Sigmoid colon (tissue), 7 donors: ENCODE measurements around the gene CEP57. TPM values are rescaled to one million over a fixed set of nuclear protein-coding genes. Genes with fewer than 3 reads are reported as not detected.

Experiments used
- DNase-seq: peaks from one replicate; pipeline ENCODE4 v3.0.0-alpha.2; 2019
- H3K27ac ChIP-seq, 4 donors: fragments of 200-600 bp; sonication (generic); one replicate each; pipeline ENCODE4 v1.5.1; 2016 to 2019; ENCODE audit warnings: mild to moderate bottlenecking in 1 of 4
- H3K27me3 ChIP-seq, 3 donors: fragments of 200-600 bp; sonication (generic); one replicate each; pipeline ENCODE4 v1.5.1; 2019; ENCODE audit warnings: mild to moderate bottlenecking in 1 of 3
- H3K36me3 ChIP-seq, 4 donors: fragments of 200-600 bp; sonication (generic); one replicate each; pipeline ENCODE4 v1.5.1; 2016 to 2019
- H3K4me1 ChIP-seq, 4 donors: fragments of 200-600 bp; sonication (generic); one replicate each; pipeline ENCODE4 v1.5.1; 2017 to 2019
- H3K4me3 ChIP-seq, 4 donors: fragments of 200-600 bp; sonication (generic); one replicate each; pipeline ENCODE4 v1.5.1; 2017 to 2019; ENCODE audit warnings: mild to moderate bottlenecking in 2 of 4, moderate library complexity in 1 of 4
- H3K9me3 ChIP-seq, 4 donors: fragments of 200-600 bp in 3 of 4; sonication (generic) in 3 of 4; one replicate each; pipeline versions ENCODE4 v1.5.1 to v1.6.1; 2013 to 2019
- EP300 ChIP-seq, 4 donors: sonication (generic); formaldehyde crosslinking; IDR thresholded peaks; one replicate each; pipeline ENCODE4 v1.6.1; 2017; ENCODE audit warnings: antibody characterized with exemption in 4 of 4
- POLR2A ChIP-seq, 2 donors: fragments of 450-650 bp; IDR thresholded peaks; one replicate each; pipeline ENCODE4 v1.6.1; 2016; ENCODE audit warnings: antibody characterized with exemption in 2 of 2, mild to moderate bottlenecking in 2 of 2, moderate library complexity in 2 of 2
- POLR2AphosphoS5 ChIP-seq, 4 donors: sonication (generic); formaldehyde crosslinking; IDR thresholded peaks; one replicate each; pipeline ENCODE4 v1.6.1; 2017; ENCODE audit warnings: antibody characterized with exemption in 4 of 4
- WGBS, 2 donors: extraction: QIAGEN DNeasy Blood & Tissue Kit; methylation state at CpG; one replicate each; pipeline ENCODE4 v1.1.7; 2013; 5-methylcytosine and 5-hydroxymethylcytosine counted together
- intact Hi-C: fragments of 100-400 bp; cut with DNase I; formaldehyde crosslinking; loops from one replicate; pipeline ENCODE4 v1.15.1; 2023
- polyA plus RNA-seq, 3 donors: library from polyadenylated mRNA; stranded (reverse); fragments of 200-250 nt; gene quantifications; one replicate each; pipeline ENCODE4 v1.2.3, GENCODE V29; 2013
- total RNA-seq, 4 donors: library from RNA; depleted of rRNA; stranded (reverse); fragments of >200 nt; gene quantifications; one replicate each; pipeline ENCODE4 v1.1.0, GENCODE V29; 2016
- TF ChIP-seq, protein P1 (sequence below), 4 experiments: fragments of 450-650 bp in 3 of 4; fragments of 200-600 bp in 1 of 4; IDR thresholded peaks; one replicate each; pipeline ENCODE4 v1.5.1; 2016 to 2019; ENCODE audit warnings: antibody characterized with exemption in 4 of 4, mild to moderate bottlenecking in 3 of 4, moderate library complexity in 2 of 4
- donor health status: healthy with polysubstance abuse.
- donor health status: Bipolar disorder and iron deficiency.
- donor health status: healthy.

The CEP57 gene
- total RNA-seq (10 to 100 TPM; 35.8 to 71.3 (median 41.0) TPM), polyA plus RNA-seq (10 to 100 TPM; 15.0 to 18.7 (median 16.0) TPM)

DNA sequence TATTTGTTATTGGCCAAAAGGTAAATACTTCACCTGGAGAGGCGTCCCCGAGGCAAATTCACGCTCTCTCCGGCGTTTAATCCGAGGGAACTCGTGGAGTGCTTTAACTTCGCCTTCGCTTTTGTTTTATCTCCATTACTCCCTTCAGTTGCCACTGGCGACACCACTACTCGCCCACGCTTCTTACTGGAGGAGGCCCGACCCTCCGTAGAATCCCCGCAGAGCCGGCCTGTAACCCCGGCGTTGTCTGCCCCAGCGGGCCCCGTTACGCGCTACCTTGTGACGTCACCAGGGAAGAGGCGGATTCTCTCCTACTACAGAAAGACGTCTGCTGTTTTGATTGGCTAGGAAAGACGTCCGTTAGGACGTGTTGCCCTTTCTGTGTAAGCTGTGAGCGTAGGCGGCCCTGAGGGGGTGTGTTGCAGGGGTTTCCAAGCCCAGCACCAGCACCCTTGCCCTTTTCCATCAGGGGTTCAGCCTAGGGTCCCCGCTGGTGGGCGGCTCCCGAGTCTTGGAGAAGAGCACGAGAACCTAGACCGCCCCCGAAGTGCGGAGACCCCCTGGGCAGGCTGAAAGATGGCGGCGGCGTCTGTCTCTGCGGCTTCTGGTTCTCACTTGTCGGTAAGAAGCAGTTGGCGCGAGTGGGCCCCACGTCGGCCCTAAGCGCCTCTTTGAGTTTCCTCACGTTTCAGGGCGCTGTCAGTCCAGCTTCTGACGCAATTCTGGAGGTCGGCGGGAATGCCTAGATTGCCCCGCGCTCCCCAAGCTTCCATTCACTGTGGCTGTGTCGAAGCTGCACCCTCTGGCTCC lies at the start of gene CEP57:
TSS of gene CEP57 (plus strand) at position 376 of the 810 bp plus-strand sequence. CDS start at position 577, 201 bp downstream.
- intact Hi-C loops, result loop anchor here (5.0 kb wide), 1 partner anchor 602 kb away; the partner anchor contains the start of gene JRKL
- H3K4me1 ChIP-seq, result peaks cover 0 to 28% (median 22%) of the 10 kb centered on the region in 4 donors
- H3K4me3 ChIP-seq, result peak within 1 kb of the TSS; percentile 70 to 91 (median 88)
- peaks cover 3 to 24% (median 9%) of the 10 kb centered on the region in 4 donors for H3K36me3 ChIP-seq
- no peaks in the 10 kb centered on the region for H3K9me3 ChIP-seq
- no peaks in the 10 kb centered on the region for H3K27me3 ChIP-seq
- TF ChIP-seq POLR2A (IDR thresholded peaks at IDR 0.05) (peak; percentile 43 to 45), POLR2AphosphoS5 (IDR thresholded peaks at IDR 0.05) (peak; percentile 75 to 89 (median 82)), EP300 (IDR thresholded peaks at IDR 0.05) (no peak)
- DNase-seq, result peak; percentile 98
- 0% methylated on average over 55 of the region's 55 CpGs for WGBS, 2 donors
- peak within 1 kb of the TSS; percentile 96 to 99 (median 98) for H3K27ac ChIP-seq

DNA sequence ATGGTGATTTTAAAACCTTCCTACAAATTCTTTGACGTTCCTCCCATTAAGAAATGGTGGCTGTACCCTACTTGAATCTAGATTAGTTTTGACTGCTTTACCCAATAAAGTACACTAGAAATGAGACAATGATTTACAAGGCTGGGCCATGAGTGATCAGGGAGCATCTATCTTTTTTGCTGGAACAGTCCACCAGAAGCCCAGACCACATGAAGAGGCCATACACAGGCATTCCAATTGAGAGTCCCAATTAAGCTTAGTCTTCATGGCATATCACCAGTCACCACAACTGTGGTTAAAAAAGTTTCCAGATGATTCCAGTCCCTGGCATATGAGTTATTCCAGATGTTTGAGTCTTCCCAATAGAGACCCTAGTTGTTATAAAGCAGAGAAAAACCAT lies 40.2 kb upstream of the CEP57 start:
- TF ChIP-seq EP300 (IDR thresholded peaks at IDR 0.05), result no peak
- TF ChIP-seq, protein P1, sequence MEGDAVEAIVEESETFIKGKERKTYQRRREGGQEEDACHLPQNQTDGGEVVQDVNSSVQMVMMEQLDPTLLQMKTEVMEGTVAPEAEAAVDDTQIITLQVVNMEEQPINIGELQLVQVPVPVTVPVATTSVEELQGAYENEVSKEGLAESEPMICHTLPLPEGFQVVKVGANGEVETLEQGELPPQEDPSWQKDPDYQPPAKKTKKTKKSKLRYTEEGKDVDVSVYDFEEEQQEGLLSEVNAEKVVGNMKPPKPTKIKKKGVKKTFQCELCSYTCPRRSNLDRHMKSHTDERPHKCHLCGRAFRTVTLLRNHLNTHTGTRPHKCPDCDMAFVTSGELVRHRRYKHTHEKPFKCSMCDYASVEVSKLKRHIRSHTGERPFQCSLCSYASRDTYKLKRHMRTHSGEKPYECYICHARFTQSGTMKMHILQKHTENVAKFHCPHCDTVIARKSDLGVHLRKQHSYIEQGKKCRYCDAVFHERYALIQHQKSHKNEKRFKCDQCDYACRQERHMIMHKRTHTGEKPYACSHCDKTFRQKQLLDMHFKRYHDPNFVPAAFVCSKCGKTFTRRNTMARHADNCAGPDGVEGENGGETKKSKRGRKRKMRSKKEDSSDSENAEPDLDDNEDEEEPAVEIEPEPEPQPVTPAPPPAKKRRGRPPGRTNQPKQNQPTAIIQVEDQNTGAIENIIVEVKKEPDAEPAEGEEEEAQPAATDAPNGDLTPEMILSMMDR (IDR thresholded peaks at IDR 0.05), result no peak
- no peak for TF ChIP-seq POLR2A (IDR thresholded peaks at IDR 0.05)
- TF ChIP-seq POLR2AphosphoS5 (IDR thresholded peaks at IDR 0.05), result no peak
- Histone ChIP-seq H3K27ac (no peak overlapping the region), H3K4me3 (no peak overlapping the region), H3K27me3 (no peaks in the 10 kb centered on the region), H3K36me3 (no peaks in the 10 kb centered on the region), H3K4me1 (no peaks in the 10 kb centered on the region), H3K9me3 (no peaks in the 10 kb centered on the region)
- 80 to 85% methylated on average over 1 of the region's 1 CpG for WGBS, 2 donors
- intact Hi-C loops, result no loop called here
- no peak for DNase-seq

DNA sequence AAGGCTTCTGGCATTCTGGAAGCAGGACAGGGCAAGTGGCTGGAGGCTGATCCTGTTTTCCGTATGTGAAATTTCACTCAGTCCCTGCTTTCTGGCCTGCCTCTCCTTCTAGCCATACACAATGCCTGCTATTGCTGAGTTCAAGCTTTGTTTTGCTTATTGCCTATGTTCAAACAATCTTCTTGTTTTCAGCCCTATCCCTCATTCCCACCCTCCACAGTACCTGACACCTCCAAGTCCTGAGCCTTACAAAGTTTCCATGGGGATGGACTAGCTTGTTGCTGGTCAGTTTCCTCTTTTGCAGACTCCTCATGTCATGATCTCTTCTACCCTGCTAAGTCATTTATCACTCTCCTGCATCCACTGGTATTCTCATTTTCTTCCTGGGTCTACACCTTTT lies 38.8 kb upstream of the CEP57 start:
- Histone ChIP-seq H3K9me3 (no peaks in the 10 kb centered on the region), H3K36me3 (no peaks in the 10 kb centered on the region), H3K4me1 (no peaks in the 10 kb centered on the region), H3K27me3 (no peaks in the 10 kb centered on the region), H3K4me3 (no peak overlapping the region), H3K27ac (no peak overlapping the region)
- TF ChIP-seq POLR2A (IDR thresholded peaks at IDR 0.05) (no peak), EP300 (IDR thresholded peaks at IDR 0.05) (no peak), POLR2AphosphoS5 (IDR thresholded peaks at IDR 0.05) (no peak)
- TF ChIP-seq, protein P1 (IDR thresholded peaks at IDR 0.05), result no peak
- intact Hi-C loops, result no loop called here
- DNase-seq, result no peak
- 95 to 97% methylated on average over 1 of the region's 1 CpG for WGBS, 2 donors

DNA sequence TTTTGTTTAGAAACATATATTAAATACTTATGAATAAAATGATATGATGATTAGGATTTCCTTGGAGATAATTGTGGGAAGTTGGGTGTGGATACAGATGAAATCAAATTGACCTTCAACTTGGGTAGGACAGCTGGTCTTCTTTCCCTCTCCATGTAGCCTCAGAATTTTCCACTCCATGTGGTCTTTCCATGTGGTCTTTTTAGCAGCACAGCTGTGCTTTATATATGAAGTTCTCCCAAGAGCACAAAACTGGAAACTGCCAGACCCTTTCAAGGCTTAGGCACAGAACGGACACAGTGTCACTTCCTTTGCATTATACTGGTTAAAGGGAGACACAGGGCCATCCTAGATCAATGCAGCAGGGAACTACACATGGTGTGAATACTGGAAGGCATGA lies 29.4 kb upstream of the CEP57 start:
- intact Hi-C loops, result loop anchor here (5.0 kb wide), 2 partner anchors 54 to 789 kb away; partner anchors contain the start of genes CWC15 and KDM4D
- Histone ChIP-seq H3K36me3 (no peaks in the 10 kb centered on the region), H3K27ac (no peak overlapping the region), H3K9me3 (no peaks in the 10 kb centered on the region), H3K4me3 (no peak overlapping the region), H3K27me3 (no peaks in the 10 kb centered on the region), H3K4me1 (no peaks in the 10 kb centered on the region)
- 88 to 89% methylated on average over 1 of the region's 1 CpG for WGBS, 2 donors
- TF ChIP-seq POLR2A (IDR thresholded peaks at IDR 0.05), result no peak
- no peak for TF ChIP-seq EP300 (IDR thresholded peaks at IDR 0.05)
- TF ChIP-seq, protein P1 (IDR thresholded peaks at IDR 0.05), result no peak
- no peak for TF ChIP-seq POLR2AphosphoS5 (IDR thresholded peaks at IDR 0.05)
- DNase-seq, result no peak

DNA sequence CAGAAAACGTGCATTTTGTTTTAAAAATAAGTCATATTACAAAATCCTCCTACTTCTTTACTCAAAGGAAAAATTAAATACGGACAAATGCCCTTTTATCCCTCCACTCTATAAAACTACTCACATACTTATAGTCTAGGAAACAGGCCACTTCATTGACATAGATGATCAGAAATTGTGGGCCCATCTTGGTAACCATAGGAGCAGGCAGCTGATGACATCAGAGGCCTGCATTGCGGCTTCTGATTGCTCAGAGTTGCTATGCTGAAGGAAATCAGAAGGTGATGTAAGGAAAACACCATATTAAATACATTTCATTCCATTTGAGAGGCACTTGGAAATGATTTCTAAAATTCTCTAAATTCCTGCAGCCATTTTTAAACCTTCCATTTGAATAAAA lies 27.8 kb upstream of the CEP57 start:
- intact Hi-C loops, result loop anchor here (5.0 kb wide), 2 partner anchors 55 to 790 kb away; partner anchors contain the start of genes CWC15 and KDM4D
- Histone ChIP-seq H3K9me3 (no peaks in the 10 kb centered on the region), H3K36me3 (no peaks in the 10 kb centered on the region), H3K27ac (no peak overlapping the region), H3K27me3 (no peaks in the 10 kb centered on the region), H3K4me1 (no peaks in the 10 kb centered on the region), H3K4me3 (no peak overlapping the region)
- WGBS, 2 donors, result 93 to 95% methylated on average over 3 of the region's 3 CpGs
- TF ChIP-seq EP300 (IDR thresholded peaks at IDR 0.05) (no peak), POLR2AphosphoS5 (IDR thresholded peaks at IDR 0.05) (no peak), POLR2A (IDR thresholded peaks at IDR 0.05) (no peak)
- TF ChIP-seq, protein P1 (IDR thresholded peaks at IDR 0.05), result no peak
- DNase-seq, result no peak
